HG03457 (cell line): Measurements from ENCODE around the gene TNRC6B.

Source experiments
- ATAC-seq: cut with Tn5 transposase; IDR thresholded peaks from one replicate; pipeline ENCODE4 v1.9.1; 2021; ENCODE audit warnings: moderate number of reproducible peaks; ENCODE audit not compliant: unreplicated experiment

Gene TNRC6B

DNA sequence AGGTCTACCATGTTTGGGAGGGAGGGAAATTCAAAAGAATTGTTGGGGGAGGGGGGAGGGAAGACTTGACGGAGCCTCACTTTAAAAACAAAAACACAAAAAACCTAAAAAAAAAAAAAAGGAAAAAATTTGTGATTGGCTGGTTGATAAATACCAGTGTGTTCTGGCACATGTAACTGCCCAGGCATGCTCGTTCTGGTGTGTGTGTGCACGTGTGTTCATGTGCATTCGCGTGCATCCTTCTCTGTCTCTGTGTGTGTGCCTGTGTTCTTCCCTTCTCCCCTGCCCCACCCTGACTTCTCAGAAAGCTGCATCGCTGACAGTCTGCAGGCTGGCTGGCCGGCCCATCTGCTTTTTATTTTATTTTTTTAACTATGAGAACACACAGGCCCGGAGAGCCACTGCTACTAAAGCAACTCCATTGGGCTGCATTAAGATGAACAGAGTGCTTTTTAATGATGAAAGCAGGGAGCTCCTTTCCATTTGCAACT, 146.0 kb downstream of the TNRC6B start:
- ATAC-seq = no peak

DNA sequence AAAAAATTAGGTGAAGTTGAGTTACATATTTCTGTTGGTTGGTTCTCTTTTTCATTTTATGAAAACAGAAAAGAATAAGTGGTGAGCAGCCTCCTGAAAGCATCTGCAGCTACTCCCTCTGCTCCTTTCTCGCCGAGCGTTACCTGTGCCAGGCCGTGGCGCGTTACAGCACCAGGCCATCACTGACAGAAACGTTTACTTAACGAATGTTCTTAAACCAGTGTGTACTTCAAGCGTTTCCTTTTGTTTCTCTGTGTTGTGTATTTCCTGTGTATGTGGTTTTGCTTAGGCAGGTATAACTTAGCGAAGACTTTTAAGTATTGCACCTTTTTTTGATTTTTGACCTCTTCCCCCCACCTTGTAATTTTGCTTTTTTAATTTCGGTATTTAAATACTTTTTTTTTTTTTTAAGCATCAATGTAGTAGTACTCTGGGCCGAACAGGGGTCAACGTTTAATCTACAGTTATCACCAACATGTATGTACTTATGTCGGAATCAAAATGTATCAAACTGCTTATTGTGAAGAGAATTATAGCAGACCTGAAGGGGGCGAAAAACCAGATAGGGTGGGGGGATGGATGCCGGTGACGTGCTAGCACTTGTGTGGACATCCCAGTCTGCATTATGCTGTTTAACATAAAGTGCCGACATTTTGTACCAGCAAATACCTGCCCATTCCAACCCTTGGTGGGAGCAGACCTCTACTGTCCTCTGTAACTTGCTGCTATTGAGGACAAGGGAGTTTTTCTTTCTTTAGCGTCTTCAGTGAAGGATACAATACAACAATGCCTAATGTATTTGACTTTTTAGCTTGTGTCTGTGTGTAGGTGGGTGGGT, 147.0 kb downstream of the TNRC6B start:
- no peak for ATAC-seq

DNA sequence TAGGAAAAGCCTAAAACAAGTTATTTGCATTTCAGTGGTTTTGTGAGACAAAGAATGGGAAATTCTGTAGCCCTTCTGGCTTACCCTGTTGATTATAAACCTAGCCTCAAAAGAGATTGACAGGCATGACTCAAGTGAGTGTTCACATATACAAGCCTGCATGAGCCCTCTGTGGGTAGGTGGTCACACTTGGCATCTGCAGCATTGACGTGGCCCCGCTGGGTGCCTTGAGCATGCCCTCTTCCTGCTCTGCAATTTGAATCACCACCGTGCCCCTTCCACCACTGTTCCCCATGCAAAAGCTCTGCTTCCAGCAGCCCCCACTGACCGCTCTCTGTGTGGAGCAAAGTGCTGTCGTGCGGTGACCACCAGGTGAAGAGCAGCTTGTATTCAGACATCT, 147.6 kb downstream of the TNRC6B start:
- ATAC-seq = no peak

- no peak for ATAC-seq
Measured at GRCh38 chr22:40326905-40327735, 149.4 kb downstream of the TNRC6B start.

DNA sequence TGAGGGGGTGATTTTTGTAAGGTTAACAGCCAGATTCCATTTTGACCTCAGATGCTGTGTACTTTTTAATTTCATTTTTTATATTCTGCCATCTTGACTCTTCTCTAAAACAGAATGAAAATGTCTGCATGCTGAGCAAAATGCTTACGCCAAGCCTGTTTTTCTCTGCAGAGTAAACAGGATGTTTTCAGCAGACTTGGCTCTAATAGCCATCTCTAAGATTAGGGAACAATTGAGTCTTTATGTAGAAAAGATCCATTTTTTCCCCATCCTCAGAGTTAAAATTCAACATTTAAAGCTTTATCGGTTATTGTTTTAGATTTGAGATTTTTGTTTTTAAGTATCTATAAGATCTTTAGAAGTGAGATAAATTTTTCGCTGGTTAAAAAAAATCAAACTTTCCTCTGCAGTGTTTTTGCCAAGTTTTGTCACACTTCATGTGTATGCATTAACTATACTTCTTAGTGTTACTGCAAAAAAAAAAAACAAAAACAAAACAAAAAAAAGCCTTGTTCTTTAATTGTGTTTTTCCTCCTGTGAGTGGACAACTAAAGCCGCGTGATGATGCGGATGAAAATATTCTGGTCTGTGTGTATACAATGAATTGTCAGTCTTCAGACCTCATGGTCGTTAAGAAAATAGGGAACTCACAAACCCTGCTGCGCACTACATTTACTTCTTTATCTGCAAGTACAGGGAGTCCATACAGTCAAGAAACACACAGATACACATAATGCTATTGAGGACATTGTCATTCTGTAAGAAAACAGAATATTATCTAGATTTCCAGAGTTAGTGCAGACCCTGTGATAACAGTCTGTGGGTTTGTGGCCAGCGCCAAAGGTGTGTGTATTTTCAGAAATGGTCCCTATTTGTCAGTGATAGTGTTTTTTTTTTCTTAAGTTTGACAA, 151.1 kb downstream of the TNRC6B start:
- no peak for ATAC-seq

GRCh38 chr22:40329466-40329865, 151.7 kb downstream of the TNRC6B start:
- ATAC-seq = no peak

DNA sequence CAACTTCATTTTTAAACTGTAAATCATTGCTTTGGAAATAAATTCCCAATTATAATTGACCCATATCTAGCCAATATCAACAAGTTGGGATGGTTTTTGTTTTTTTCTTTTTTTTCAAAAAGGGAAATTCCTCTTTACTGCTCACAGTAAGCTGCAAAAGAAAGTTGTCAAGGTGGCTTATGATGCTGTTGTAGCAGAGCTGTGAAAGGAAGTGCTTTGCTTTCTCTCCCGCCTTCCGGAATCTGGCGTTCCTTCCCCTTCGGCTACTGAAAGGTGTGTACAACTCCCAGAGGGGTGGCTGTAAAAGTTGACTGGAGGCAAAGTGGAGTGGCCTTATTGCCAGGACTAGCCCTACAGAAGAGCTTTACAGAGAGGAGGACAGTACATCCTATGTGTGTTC, 152.4 kb downstream of the TNRC6B start:
- no peak for ATAC-seq

DNA sequence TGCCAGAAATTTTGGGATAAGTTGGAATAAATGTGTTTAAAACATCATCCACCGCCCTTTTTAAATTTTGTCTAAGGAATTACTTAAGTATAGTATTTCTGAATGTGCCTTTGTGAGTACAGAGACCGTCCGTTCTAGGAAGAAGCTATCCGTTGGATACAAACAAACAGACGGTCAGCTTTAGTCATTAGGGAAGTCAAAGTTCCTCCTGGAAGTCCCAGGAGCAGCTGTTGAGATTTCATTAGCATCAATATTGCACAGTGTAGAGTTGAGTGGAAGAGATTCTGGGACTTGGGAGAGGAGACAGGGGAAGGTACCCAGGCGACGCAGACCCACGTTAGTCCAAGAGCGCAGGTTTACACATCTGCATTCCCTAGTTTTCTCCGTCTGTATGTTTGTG, 152.9 kb downstream of the TNRC6B start:
- no peak for ATAC-seq

- no peak for ATAC-seq
Measured at GRCh38 chr22:40331706-40332105, 154.0 kb downstream of the TNRC6B start.

GRCh38 chr22:40332319-40332781, 154.6 kb downstream of the TNRC6B start:
- no peak for ATAC-seq

- no peak for ATAC-seq
Measured at GRCh38 chr22:40334060-40334459, 156.3 kb downstream of the TNRC6B start.

GRCh38 chr22:40334899-40335298, 157.2 kb downstream of the TNRC6B start:
- no peak for ATAC-seq

GRCh38 chr22:40335358-40335757, 157.6 kb downstream of the TNRC6B start:
- no peak for ATAC-seq

- ATAC-seq = no peak
Measured at GRCh38 chr22:40340044-40340443, 162.3 kb downstream of the TNRC6B start.

DNA sequence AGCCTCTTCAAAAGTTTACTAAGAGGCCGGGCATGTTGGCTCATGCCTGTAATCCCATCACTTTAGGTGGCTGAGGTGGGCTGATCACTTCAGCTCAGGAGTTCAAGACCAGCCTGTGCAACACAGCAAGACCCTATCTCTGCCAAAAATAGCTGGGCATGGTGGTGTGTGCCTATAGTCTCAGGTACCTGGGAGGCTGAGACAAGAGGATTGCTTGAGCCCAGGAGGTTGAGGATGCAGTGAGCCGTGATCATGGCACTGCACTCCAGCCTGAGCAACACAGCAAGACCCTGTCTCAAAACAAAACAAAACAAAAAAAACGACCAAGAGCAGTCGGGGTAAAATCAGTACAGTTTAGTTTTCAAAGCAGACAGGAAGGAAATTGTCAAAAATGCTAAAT, 163.9 kb downstream of the TNRC6B start:
- ATAC-seq = no peak

- ATAC-seq = no peak
Measured at GRCh38 chr22:40342521-40342920, 164.8 kb downstream of the TNRC6B start.

DNA sequence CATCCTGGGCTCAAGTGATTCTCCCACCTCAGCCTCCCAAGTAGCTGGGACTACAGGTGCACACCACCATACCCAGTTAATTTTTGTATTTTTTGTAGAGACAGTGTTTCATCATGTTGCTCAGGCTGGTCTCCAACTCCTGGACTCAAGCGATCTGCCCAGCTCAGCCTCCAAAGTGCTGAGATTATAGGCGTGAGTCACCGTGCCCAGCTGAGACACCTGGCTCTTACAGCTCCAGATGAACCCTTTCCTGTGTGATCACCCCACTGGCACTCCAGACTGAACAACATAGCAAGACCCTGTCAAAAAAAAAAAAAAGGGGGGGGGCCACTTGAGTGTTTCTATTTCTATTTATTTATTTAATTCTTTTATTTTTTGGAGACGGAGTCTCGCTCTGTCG, 167.5 kb downstream of the TNRC6B start:
- ATAC-seq = no peak

DNA sequence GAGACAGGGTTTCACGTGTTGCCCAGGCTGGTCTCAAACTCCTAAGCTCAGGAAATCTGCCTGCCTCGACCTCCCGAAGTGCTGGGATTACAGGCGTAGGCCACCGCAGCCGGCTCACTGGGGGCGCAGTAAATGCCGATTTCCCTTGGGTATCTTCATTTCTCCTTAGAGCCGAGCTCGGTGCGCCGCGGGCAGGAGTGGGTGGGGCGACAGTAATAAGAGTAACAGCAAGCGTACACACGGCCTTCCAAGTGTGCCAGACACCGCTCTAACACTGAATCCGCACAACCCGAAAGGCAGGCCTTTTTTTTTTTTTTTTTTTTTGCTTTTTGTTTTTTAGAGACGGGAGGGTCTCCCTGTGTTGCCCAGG, 168.1 kb downstream of the TNRC6B start:
- peak; percentile 13 for ATAC-seq

DNA sequence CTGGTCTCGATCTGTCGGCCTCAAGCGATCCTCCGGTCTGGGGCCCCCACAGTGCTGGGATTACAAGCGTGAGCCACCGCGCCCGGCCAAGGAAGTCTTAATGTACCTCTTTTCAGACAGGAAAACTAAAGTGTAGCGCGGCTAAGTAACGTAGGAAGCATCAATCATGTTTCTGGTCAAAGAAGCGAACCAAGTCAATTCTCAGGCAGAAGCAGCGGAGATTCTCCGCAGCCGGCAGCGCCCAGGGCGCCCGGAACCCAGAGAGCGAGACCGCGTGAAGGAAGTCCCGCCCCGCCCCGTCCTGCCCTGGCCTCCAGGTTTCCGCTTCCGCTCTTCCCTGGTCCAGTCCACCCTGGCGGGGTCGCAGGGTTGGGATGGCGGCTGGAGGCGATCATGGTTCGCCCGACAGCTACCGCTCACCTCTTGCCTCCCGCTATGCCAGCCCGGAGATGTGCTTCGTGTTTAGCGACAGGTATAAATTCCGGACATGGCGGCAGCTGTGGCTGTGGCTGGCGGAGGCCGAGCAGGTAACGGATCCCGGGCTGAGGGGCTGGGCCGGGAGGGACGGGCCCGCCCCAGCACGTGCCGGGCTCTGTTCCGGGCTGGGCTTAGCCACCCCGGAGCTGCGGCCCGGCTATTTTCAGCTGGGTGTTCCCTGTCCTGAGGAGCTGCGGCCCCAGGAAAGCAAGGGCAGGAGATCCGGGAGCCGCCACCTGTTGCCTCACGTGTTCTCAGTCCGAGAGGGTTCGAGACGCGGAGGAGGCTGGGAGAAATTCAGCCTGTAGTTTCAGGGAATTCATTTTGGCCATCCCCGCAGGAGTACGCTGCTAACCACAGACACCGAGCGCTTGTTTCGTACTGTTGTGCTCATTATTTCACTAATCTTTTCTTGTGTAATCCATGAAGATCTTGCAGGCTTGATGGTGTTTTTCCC, 168.7 kb downstream of the TNRC6B start, which contains the start of gene ADSL:
ADSL (plus strand) TSS at position 316 of the 934 bp plus-strand sequence; CDS start at position 375, 59 bp downstream.
- ATAC-seq = peak; percentile 52

GRCh38 chr22:40347300-40347699, 169.6 kb downstream of the TNRC6B start:
- ATAC-seq = no peak
